Upper lobe of right lung (tissue), 1 donor: ENCODE results near the gene E4F1. TPM values are rescaled to one million over a fixed set of nuclear protein-coding genes. Genes with fewer than 3 reads are reported as not detected.

Experiments
- ATAC-seq: fragments of 200-7000 bp; cut with Tn5 transposase; one replicate; pipeline ENCODE4 v1.9.1; 2020; ENCODE audit warnings: mild to moderate bottlenecking, moderate library complexity
- DNase-seq: peaks from one replicate; pipeline ENCODE4 v3.0.0-alpha.2; 2020
- H3K27ac ChIP-seq: fragments of 200-600 bp; one replicate; pipeline ENCODE4 v1.8.0; 2022
- H3K27me3 ChIP-seq: fragments of 200-600 bp; one replicate; pipeline ENCODE4 v1.8.0; 2022; ENCODE audit warnings: mild to moderate bottlenecking
- H3K36me3 ChIP-seq: fragments of 200-600 bp; one replicate; pipeline ENCODE4 v1.8.0; 2022
- H3K4me1 ChIP-seq: fragments of 200-600 bp; one replicate; pipeline ENCODE4 v1.8.0; 2022
- H3K4me3 ChIP-seq: fragments of 200-600 bp; one replicate; pipeline ENCODE4 v1.8.0; 2022; ENCODE audit warnings: mild to moderate bottlenecking
- H3K9me3 ChIP-seq: fragments of 200-600 bp; one replicate; pipeline ENCODE4 v1.8.0; 2022
- intact Hi-C: fragments of 100-400 bp; cut with DNase I; formaldehyde crosslinking; loops from one replicate; pipeline ENCODE4 v1.11.0; 2022
- total RNA-seq: library from RNA; stranded (reverse); fragmentation: NEBNext Ultra II Directional; extraction: Animal tissue kit (Norgen Biotek cat#: 25700); gene quantifications from one replicate; pipeline ENCODE4 v1.2.1, GENCODE V29; 2021
- TF ChIP-seq, protein P1 (sequence below): fragments of 200-600 bp; IDR thresholded peaks from one replicate; pipeline ENCODE4 v1.8.0; 2022; ENCODE audit warnings: antibody characterized with exemption
- donor health status: DM: no; HTN: yes; CAD: no; lungs with severe emphysema.

E4F1 gene
- total RNA-seq, 1 donor from 2014 or later: 22.6 TPM

DNA sequence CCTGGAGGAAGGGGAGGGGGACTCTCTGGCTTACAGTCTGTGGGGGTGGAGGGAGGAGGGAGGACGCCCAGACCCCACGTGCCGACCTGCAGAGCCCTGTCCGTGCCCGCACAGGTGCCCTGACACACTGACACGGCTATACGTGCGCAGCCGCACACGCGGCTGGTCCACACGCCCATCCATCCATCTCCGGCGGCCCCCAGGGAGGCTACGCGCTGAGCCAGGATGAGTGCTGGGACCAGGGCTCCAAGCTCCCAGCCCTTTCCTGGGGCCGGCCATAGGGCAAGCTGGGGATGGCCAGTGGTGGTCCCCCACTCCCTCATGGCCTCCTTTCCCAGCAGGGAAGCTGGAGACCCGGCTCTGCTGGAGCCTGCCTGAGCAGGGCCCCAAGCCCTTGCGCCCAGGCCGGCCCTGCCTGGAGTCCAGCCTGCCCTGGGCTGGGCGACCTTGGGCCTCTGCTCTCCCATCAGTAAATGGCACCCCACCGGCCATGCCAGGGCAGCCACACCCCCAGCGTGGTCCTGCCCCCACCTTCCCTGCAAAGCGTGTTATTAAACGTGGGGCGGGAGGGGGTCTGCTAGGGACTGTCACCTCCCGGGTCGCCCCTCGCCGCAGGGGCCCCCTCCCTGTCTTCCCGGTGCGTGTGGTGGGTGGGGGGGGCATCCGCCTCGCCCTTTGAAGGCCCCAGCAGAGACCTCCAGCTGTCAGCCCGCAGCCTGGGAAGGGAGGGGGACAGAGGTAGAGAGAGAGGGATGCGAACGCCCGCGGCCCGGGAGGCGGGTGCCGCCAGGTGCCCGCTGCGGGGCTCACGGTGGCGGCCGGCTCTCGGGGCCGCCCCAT lies 27.8 kb upstream of the E4F1 start:
- Histone ChIP-seq H3K9me3 (no peaks in the 10 kb centered on the region), H3K27ac (no peak overlapping the region), H3K27me3 (peaks cover 39% of the 10 kb centered on the region), H3K4me1 (peaks cover 11% of the 10 kb centered on the region), H3K36me3 (no peaks in the 10 kb centered on the region), H3K4me3 (peak overlapping the region; percentile 23)
- intact Hi-C loops: no loop called here
- no peak for DNase-seq
- ATAC-seq: peak; percentile 1
- TF ChIP-seq, protein P1, sequence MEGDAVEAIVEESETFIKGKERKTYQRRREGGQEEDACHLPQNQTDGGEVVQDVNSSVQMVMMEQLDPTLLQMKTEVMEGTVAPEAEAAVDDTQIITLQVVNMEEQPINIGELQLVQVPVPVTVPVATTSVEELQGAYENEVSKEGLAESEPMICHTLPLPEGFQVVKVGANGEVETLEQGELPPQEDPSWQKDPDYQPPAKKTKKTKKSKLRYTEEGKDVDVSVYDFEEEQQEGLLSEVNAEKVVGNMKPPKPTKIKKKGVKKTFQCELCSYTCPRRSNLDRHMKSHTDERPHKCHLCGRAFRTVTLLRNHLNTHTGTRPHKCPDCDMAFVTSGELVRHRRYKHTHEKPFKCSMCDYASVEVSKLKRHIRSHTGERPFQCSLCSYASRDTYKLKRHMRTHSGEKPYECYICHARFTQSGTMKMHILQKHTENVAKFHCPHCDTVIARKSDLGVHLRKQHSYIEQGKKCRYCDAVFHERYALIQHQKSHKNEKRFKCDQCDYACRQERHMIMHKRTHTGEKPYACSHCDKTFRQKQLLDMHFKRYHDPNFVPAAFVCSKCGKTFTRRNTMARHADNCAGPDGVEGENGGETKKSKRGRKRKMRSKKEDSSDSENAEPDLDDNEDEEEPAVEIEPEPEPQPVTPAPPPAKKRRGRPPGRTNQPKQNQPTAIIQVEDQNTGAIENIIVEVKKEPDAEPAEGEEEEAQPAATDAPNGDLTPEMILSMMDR: no peak

DNA sequence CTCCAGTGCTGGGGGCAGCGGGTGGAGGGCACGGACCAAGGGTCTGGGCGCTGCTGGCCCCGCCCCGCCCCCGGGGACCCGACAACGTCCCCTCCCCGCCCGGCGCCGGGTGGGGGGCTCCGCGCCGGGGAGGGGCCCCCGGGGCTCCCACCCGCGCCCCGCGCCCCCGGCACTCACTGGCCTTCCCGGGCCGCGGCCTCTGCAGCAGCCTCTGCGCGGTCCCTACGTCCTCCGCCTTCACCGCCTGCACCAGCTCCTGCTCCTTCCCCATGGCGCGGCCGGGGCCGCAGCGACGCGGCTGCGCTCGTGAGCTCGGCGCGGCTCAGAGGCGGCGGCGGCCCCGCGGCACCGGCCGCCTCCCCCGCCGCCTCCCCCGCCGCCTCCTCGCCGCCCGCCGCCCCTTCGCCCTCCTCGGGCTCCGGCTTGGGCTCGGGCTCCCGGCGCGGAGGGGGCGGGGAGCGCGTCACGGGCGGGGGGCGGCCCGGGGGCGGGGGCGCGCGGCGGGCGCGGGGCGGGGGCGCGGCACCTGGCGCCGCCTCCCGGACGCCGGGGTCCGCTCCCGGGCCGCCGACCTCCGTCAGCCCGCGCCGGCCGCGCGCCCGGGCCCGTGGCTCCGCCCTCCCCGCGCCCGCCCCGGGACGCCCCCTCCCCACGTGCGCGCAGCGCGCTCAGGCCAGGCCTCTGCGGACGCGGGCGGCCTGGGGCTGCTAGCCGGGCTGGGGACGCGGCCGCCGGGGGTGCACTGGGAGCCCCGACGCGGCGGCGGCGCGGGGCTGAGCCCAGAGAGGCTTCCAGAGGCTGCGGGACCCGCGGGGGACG lies 27.0 kb upstream of the E4F1 start, which contains the start of gene CASKIN1:
TSS of gene CASKIN1 (minus strand) at position 444 of the 819 bp plus-strand sequence. CDS start at position 271, 173 bp downstream.
- ATAC-seq: peak; percentile 35
- TF ChIP-seq, protein P1: no peak
- Histone ChIP-seq H3K27ac (no peak within 1 kb of the TSS), H3K4me3 (peak within 1 kb of the TSS; percentile 23), H3K4me1 (peaks cover 11% of the 10 kb centered on the region), H3K27me3 (peaks cover 39% of the 10 kb centered on the region), H3K36me3 (no peaks in the 10 kb centered on the region), H3K9me3 (no peaks in the 10 kb centered on the region)
- intact Hi-C loops: no loop called here
- no peak for DNase-seq

DNA sequence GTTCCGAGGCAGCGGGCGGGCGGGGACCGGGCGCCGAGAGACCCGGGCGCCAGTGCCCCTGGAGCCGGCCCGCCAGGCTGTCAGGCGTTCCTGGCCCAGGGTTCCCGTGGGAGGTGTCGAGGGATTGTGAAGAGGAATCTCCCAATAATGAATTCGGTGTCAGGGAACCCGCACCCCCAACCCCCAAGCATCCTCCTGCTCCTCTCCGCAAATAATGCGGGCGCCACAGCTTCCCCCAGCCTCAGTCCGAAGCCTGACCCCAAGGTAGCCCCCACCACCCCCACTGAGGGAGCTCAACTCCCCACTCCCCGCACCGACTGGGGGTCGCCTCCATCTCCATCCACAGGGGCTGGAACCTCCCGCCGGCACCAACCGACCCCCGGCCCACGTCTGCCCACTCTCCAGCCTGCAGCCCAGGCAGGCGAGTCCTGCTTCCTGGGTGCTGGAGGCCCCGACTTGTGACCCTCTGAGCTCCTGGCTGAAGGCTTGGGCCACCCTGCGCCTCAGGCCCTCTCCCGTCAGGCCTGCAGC lies 26.3 kb upstream of the E4F1 start:
- H3K27ac ChIP-seq: no peak overlapping the region
- intact Hi-C loops: no loop called here
- TF ChIP-seq, protein P1: no peak
- peaks cover 11% of the 10 kb centered on the region for H3K4me1 ChIP-seq
- H3K27me3 ChIP-seq: peaks cover 39% of the 10 kb centered on the region
- H3K36me3 ChIP-seq: no peaks in the 10 kb centered on the region
- DNase-seq (no peak), ATAC-seq (no peak)
- H3K4me3 ChIP-seq: no peak overlapping the region
- H3K9me3 ChIP-seq: no peaks in the 10 kb centered on the region

DNA sequence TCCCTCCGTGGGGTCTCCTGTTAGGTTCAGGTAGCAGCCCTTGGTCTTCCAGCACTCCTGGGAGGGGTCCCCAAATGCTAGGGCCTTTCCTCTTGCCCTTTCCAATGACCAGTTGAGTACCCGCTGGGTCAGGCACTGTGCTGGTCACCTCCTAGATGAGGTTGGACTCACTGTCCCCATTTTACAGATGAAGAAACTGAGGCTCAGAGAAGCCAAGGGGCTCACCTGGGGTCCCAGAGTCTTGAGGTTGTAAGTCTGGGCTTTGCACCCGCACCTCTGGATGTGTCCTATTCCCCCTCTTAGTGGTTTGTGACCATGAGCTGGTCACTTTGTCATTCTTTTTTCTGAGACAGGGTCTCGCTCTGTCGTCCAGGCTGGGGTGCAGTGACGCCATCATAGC lies 25.6 kb upstream of the E4F1 start:
- Histone ChIP-seq H3K9me3 (no peaks in the 10 kb centered on the region), H3K36me3 (no peaks in the 10 kb centered on the region), H3K27me3 (peaks cover 39% of the 10 kb centered on the region), H3K4me3 (no peak overlapping the region), H3K4me1 (peaks cover 11% of the 10 kb centered on the region), H3K27ac (no peak overlapping the region)
- DNase-seq (no peak), ATAC-seq (no peak)
- TF ChIP-seq, protein P1: no peak
- intact Hi-C loops: no loop called here

DNA sequence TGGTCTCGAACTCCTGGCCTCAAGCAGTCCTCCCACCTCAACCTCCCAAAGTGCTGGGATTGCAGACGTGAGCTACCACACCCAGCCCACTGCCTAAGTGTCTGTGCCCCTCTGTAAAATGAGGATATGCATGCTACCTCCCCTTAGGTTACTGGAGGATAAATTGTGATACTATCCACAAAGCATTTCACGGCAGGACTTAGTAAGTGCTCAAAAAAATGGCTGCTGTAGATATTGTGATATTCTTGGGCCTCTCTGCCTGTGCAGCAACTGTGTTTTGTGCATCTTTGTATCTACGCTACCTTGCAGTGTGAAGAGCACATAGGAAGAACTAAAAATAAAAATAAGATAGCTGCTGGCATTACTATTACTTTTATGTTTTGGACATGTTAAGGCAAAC lies 25.1 kb upstream of the E4F1 start:
- no peak overlapping the region for H3K27ac ChIP-seq
- no peaks in the 10 kb centered on the region for H3K9me3 ChIP-seq
- TF ChIP-seq, protein P1: no peak
- no peaks in the 10 kb centered on the region for H3K36me3 ChIP-seq
- ATAC-seq: no peak
- H3K4me3 ChIP-seq: no peak overlapping the region
- peaks cover 39% of the 10 kb centered on the region for H3K27me3 ChIP-seq
- no peak for DNase-seq
- intact Hi-C loops: no loop called here
- peaks cover 11% of the 10 kb centered on the region for H3K4me1 ChIP-seq
